Neural progenitor cell (in vitro differentiated cells): ENCODE measurements around the gene ASXL1. TPM values are rescaled to one million over a fixed set of nuclear protein-coding genes. Genes with fewer than 3 reads are reported as not detected.

Experiments used
- DNase-seq: peaks from one replicate; pipeline ENCODE4 v3.0.0-alpha.2; 2016; ENCODE audit warnings: low spot score
- H2AFZ ChIP-seq: fragments of 200-600 bp; sonication (generic); replicated peaks from 2 replicates; pipeline ENCODE4 v1.6.1; 2016; ENCODE audit warnings: antibody characterized with exemption
- H3F3A ChIP-seq: fragments of 200-600 bp; sonication (generic); 2 replicates; pipeline ENCODE4 v1.6.1; 2016; ENCODE audit warnings: antibody characterized with exemption, low read depth
- H3K27ac ChIP-seq: fragments of 200-600 bp; sonication (generic); 2 replicates; pipeline ENCODE4 v1.5.1; 2016; ENCODE audit warnings: mild to moderate bottlenecking
- H3K27me3 ChIP-seq: fragments of 200-600 bp; sonication (generic); 2 replicates; pipeline ENCODE4 v1.6.1; 2016; ENCODE audit warnings: mild to moderate bottlenecking, moderate library complexity
- H3K36me3 ChIP-seq: fragments of 200-600 bp; sonication (generic); 2 replicates; pipeline ENCODE4 v1.5.1; 2016
- H3K4me1 ChIP-seq: fragments of 200-600 bp; sonication (generic); 2 replicates; pipeline ENCODE4 v1.6.1; 2016; ENCODE audit warnings: mixed run types
- H3K4me2 ChIP-seq: fragments of 200-600 bp; sonication (generic); 2 replicates; pipeline ENCODE4 v1.6.1; 2016
- H3K4me3 ChIP-seq: fragments of 200-600 bp; sonication (generic); 2 replicates; pipeline ENCODE4 v1.5.1; 2016
- H3K79me2 ChIP-seq: fragments of 200-600 bp; sonication (generic); 2 replicates; pipeline ENCODE4 v1.6.1; 2016; ENCODE audit warnings: low read depth
- H3K9ac ChIP-seq: fragments of 200-600 bp; sonication (generic); 2 replicates; pipeline ENCODE4 v1.6.1; 2016
- H3K9me3 ChIP-seq: fragments of 200-600 bp; sonication (generic); 2 replicates; pipeline ENCODE4 v1.5.1; 2016; ENCODE audit warnings: low read depth
- H4K20me1 ChIP-seq: fragments of 200-600 bp; sonication (generic); 2 replicates; pipeline ENCODE4 v1.6.1; 2016; ENCODE audit warnings: low read depth
- H3K27ac Mint-ChIP-seq: 3 replicates; pipeline ENCODE4 v1.8.0; 2021; ENCODE audit warnings: mixed read lengths
- H3K27me3 Mint-ChIP-seq: 2 replicates; pipeline ENCODE4 v1.8.0; 2022; ENCODE audit warnings: low read depth, mild to moderate bottlenecking, inconsistent platforms, moderate library complexity, mixed read lengths; ENCODE audit not compliant: insufficient read depth
- H3K36me3 Mint-ChIP-seq: 3 replicates; pipeline ENCODE4 v1.8.0; 2021; ENCODE audit warnings: mixed read lengths
- H3K4me1 Mint-ChIP-seq: 3 replicates; pipeline ENCODE4 v1.8.0; 2021; ENCODE audit warnings: mixed read lengths
- H3K4me3 Mint-ChIP-seq: 3 replicates; pipeline ENCODE4 v1.8.0; 2021; ENCODE audit warnings: mild to moderate bottlenecking, moderate library complexity, mixed read lengths
- H3K9me3 Mint-ChIP-seq: 3 replicates; pipeline ENCODE4 v1.8.0; 2020; ENCODE audit warnings: mixed read lengths
- CTCF ChIP-seq: fragments of 200-600 bp; sonication (generic); IDR thresholded peaks from 2 replicates; pipeline ENCODE4 v1.5.1; 2017; ENCODE audit warnings: antibody characterized with exemption, mild to moderate bottlenecking
- EZH2 ChIP-seq: fragments of 200-600 bp; sonication (generic); IDR thresholded peaks from 2 replicates; pipeline ENCODE4 v1.6.1; 2017; ENCODE audit warnings: antibody characterized with exemption, mild to moderate bottlenecking, moderate library complexity
- EZH2phosphoT487 ChIP-seq: fragments of 200-600 bp; sonication (generic); IDR thresholded peaks from 2 replicates; pipeline ENCODE4 v1.6.1; 2017; ENCODE audit warnings: antibody characterized with exemption
- total RNA-seq: library from RNA; depleted of rRNA; stranded (reverse); fragments of >200 nt; gene quantifications from 2 replicates; pipeline ENCODE4 v1.2.3, GENCODE V29; 2015; ENCODE audit warnings: low replicate concordance

Gene ASXL1
- total RNA-seq, 1 donor from 2014 or later: 48.2 TPM

GRCh38 chr20:32457479-32457986 lies 99.4 kb downstream of the ASXL1 start:
- H3K4me1 ChIP-seq: peaks cover 17% of the 10 kb centered on the region
- Mint-ChIP-seq H3K4me3 (peak overlapping the region; percentile 76), H3K36me3 (peaks cover 10% of the 10 kb centered on the region), H3K9me3 (no peaks in the 10 kb centered on the region), H3K27ac (no peak overlapping the region), H3K27me3 (peaks cover 3% of the 10 kb centered on the region), H3K4me1 (peaks cover 26% of the 10 kb centered on the region)
- H3F3A ChIP-seq: peaks cover 18% of the 10 kb centered on the region
- DNase-seq: peak; percentile 97
- no peaks in the 10 kb centered on the region for H3K36me3 ChIP-seq
- no peaks in the 10 kb centered on the region for H3K27me3 ChIP-seq
- peaks cover 18% of the 10 kb centered on the region for H4K20me1 ChIP-seq
- no peak overlapping the region for H3K9ac ChIP-seq
- H3K4me2 ChIP-seq: peak overlapping the region; percentile 80
- no peaks in the 10 kb centered on the region for H3K9me3 ChIP-seq
- peak overlapping the region; percentile 88 for H3K27ac ChIP-seq
- TF ChIP-seq EZH2: no peak
- no peak for TF ChIP-seq CTCF
- TF ChIP-seq EZH2phosphoT487: no peak
- H3K79me2 ChIP-seq: peaks cover 11% of the 10 kb centered on the region
- H2AFZ ChIP-seq: no peak overlapping the region
- peak overlapping the region; percentile 54 for H3K4me3 ChIP-seq

GRCh38 chr20:32458061-32458836 lies 100.1 kb downstream of the ASXL1 start:
- no peaks in the 10 kb centered on the region for H3K36me3 ChIP-seq
- H3K27ac ChIP-seq: no peak overlapping the region
- no peak overlapping the region for H3K4me3 ChIP-seq
- H3F3A ChIP-seq: peaks cover 18% of the 10 kb centered on the region
- Mint-ChIP-seq H3K27me3 (peaks cover 3% of the 10 kb centered on the region), H3K27ac (peak overlapping the region; percentile 87), H3K9me3 (no peaks in the 10 kb centered on the region), H3K4me1 (peaks cover 26% of the 10 kb centered on the region), H3K36me3 (peaks cover 7% of the 10 kb centered on the region), H3K4me3 (peak overlapping the region; percentile 76)
- TF ChIP-seq EZH2 (no peak), CTCF (no peak), EZH2phosphoT487 (no peak)
- H4K20me1 ChIP-seq: peaks cover 21% of the 10 kb centered on the region
- peak overlapping the region; percentile 80 for H3K4me2 ChIP-seq
- H3K4me1 ChIP-seq: peaks cover 18% of the 10 kb centered on the region
- no peak overlapping the region for H3K9ac ChIP-seq
- no peaks in the 10 kb centered on the region for H3K9me3 ChIP-seq
- no peak overlapping the region for H2AFZ ChIP-seq
- H3K27me3 ChIP-seq: no peaks in the 10 kb centered on the region
- peaks cover 11% of the 10 kb centered on the region for H3K79me2 ChIP-seq
- no peak for DNase-seq

GRCh38 chr20:32458837-32459220 lies 100.7 kb downstream of the ASXL1 start:
- H2AFZ ChIP-seq: no peak overlapping the region
- Mint-ChIP-seq H3K27me3 (peaks cover 3% of the 10 kb centered on the region), H3K36me3 (peaks cover 6% of the 10 kb centered on the region), H3K27ac (peak overlapping the region; percentile 57), H3K9me3 (no peaks in the 10 kb centered on the region), H3K4me3 (peak overlapping the region; percentile 76), H3K4me1 (peaks cover 32% of the 10 kb centered on the region)
- H3K4me2 ChIP-seq: no peak overlapping the region
- H3K27me3 ChIP-seq: no peaks in the 10 kb centered on the region
- no peaks in the 10 kb centered on the region for H3K9me3 ChIP-seq
- no peak overlapping the region for H3K4me3 ChIP-seq
- H3F3A ChIP-seq: peaks cover 18% of the 10 kb centered on the region
- peaks cover 11% of the 10 kb centered on the region for H3K79me2 ChIP-seq
- H3K36me3 ChIP-seq: no peaks in the 10 kb centered on the region
- TF ChIP-seq EZH2phosphoT487 (no peak), CTCF (no peak), EZH2 (no peak)
- H3K9ac ChIP-seq: no peak overlapping the region
- no peak overlapping the region for H3K27ac ChIP-seq
- peaks cover 24% of the 10 kb centered on the region for H3K4me1 ChIP-seq
- DNase-seq: no peak
- peaks cover 27% of the 10 kb centered on the region for H4K20me1 ChIP-seq
